HG02588 (cell line): ENCODE results near the gene SLITRK2.

ENCODE experiments used
- ATAC-seq: cut with Tn5 transposase; IDR thresholded peaks from one replicate; pipeline ENCODE4 v1.9.1; 2021; ENCODE audit warnings: mild to moderate bottlenecking, moderate library complexity; ENCODE audit not compliant: unreplicated experiment

SLITRK2 gene

DNA sequence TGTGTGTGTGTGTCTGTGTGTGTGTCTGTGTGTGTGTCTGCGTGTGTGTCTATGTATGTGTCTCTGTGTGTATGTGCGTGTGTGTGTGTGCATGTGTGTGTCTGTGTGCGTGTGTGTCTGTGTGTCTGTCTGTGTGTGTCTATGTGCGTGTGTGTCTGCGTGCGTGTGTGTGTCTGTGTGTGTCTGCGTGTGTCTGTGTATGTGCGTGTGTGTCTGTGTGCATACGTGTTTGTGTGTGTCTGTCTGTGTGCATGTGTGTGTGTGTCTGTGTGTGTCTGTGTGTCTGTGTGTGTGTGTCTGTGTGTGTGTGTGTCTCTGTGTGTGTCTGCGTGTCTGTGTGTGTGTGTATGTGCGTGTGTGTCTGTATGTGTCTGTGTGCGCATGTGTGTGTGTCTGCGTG, 35.6 kb downstream of the SLITRK2 start:
- ATAC-seq = no peak

DNA sequence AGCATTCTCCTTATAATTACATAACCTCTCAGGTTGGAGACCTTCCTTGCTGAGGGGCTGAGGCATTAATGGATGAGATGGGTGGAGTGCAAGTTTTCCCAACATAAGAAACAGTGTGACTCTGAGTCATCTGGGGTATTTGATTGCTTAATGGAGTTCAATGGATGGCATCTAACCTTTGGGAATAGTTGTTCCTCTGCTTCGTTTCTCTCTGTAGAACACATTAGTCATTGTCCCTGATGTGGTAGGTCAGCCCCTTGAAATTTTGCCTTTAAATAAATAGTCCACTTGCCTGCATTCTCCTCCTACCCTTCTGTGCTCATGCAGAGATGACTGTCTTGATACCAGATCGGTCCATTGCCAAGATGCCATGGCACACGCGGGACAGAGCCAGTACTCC, 38.6 kb downstream of the SLITRK2 start:
- ATAC-seq = no peak

DNA sequence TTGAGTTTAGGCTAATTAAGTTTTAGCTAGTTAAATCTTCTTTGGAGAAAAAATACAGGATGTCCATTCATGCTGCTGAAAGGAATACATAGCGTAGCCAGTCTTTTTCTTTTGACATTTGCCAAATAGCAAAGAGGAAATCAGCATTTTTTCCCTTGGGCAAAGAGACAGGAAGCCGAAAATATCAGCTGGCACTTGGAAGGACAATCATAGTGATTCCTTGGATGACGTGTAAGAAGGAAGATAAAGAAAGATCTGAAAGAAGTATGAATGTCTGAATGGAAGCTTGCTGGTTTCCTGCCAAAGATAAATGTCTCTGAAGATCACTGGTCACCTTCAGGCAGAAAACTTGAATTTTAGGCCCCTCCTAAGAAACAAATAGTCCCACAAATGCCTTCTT, 44.2 kb downstream of the SLITRK2 start:
- no peak for ATAC-seq

DNA sequence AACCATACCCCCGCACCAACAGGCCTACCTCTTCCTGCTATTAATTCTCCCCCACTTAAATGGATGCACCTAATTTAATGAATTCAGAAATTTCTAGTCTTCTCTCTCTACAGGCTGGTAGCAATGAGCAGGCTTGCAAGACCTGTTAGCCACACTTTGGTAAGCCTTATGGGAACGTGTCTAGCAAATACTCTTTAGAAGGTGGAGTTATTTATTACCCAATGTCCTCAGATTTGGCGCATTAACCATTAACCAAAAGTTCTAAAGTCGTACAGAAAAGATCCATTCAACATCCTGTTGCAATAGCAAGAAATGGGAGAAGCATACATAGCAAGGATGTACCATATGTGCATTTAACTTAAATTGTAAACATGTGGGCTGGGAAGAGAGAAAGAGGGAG, 47.5 kb downstream of the SLITRK2 start:
- no peak for ATAC-seq
